ENCODE results near the gene MTG1.

The MTG1 gene

DNA sequence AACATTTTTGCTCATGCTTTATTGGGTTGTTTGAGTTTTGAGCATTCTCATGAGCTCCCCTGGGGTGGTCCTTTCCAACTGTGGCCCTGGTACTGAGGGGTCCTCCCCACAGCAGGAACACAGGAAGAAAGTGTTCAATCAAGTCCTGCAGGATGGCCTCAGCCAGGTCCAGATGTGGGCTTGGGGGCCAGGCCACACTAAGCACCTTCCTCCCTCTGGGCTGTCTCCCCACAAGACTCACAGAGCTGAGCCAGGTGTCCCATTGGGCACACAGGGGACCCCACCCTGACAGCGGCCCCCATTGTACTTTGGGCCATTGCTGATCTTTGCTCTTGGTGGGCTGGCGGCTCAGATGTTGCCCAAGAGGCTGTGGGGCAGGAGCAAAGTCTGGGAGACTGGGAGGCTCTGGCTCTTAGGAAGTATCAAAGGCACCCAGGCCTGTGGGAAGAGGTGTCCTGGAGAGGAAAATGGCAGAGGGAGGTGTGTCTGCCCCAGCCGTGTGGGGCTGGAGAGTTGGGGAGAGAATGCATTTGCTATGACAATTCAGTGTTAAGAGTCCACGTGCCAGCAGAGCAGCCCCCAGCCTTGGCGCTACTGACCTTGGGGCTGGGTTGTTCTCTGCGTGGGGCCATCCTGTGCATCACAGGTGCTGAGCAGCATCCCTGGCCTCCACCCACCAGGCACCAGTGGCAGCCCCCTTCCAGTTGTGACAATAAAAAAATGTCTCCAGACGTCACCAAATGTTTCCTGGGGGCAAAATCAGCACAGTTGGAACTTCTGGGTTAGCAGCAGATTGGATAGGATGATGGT is 77.5 kb downstream of the MTG1 start:
- no peaks in the 10 kb centered on the region for H3K27me3 ChIP-seq (ENCODE audit: control insufficient read depth, insufficient read depth, low read length)
- no peaks in the 10 kb centered on the region for H3K36me3 ChIP-seq (ENCODE audit: control insufficient read depth, insufficient read depth, low read length)
- TF ChIP-seq, protein P1, sequence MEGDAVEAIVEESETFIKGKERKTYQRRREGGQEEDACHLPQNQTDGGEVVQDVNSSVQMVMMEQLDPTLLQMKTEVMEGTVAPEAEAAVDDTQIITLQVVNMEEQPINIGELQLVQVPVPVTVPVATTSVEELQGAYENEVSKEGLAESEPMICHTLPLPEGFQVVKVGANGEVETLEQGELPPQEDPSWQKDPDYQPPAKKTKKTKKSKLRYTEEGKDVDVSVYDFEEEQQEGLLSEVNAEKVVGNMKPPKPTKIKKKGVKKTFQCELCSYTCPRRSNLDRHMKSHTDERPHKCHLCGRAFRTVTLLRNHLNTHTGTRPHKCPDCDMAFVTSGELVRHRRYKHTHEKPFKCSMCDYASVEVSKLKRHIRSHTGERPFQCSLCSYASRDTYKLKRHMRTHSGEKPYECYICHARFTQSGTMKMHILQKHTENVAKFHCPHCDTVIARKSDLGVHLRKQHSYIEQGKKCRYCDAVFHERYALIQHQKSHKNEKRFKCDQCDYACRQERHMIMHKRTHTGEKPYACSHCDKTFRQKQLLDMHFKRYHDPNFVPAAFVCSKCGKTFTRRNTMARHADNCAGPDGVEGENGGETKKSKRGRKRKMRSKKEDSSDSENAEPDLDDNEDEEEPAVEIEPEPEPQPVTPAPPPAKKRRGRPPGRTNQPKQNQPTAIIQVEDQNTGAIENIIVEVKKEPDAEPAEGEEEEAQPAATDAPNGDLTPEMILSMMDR (IDR thresholded peaks at IDR 0.05), result no peak
- no peak overlapping the region for H3K4me2 ChIP-seq (ENCODE audit: low read length)
- no peak overlapping the region for H2AFZ ChIP-seq
- H3K4me1 ChIP-seq, result no peaks in the 10 kb centered on the region
- no peaks in the 10 kb centered on the region for H3K79me2 ChIP-seq
- H3K9me3 ChIP-seq (ENCODE audit: control insufficient read depth, low read length), result no peaks in the 10 kb centered on the region
- H3K9ac ChIP-seq, result no peak overlapping the region
- no peak overlapping the region for H3K27ac ChIP-seq
- no peak overlapping the region for H3K4me3 ChIP-seq (ENCODE audit: low read depth, low read length)

Data from parathyroid adenoma (tissue), 2 donors.